Calu3 (cell line): ENCODE results near the gene TYMP. TPM values are rescaled to one million over a fixed set of nuclear protein-coding genes. Genes with fewer than 3 reads are reported as not detected.
A peak's percentile ranks its signal among the peaks of the same experiment; 100 is the strongest.

Experiments used
- BruUV-seq: library from RNA; stranded (reverse); fragments of 400-500 nt; replicated peaks from 2 replicates; lab custom pipeline; 2021; lab: Mats Ljungman, UMichigan
- CTCF ChIA-PET: fragments of 300-600 bp; sonication (Branson Sonifier 250); formaldehyde crosslinking; loops from one replicate; lab custom pipeline; 2022; ENCODE audit warnings: antibody characterized with exemption; lab: Charles Lee
- DNase-seq: peaks from one replicate; pipeline ENCODE4 v3.0.0; 2022
- H3K27ac Mint-ChIP-seq: one replicate; pipeline ENCODE4 v1.8.0; 2022; ENCODE audit warnings: mixed read lengths; ENCODE audit not compliant: unreplicated experiment
- H3K27me3 Mint-ChIP-seq: one replicate; pipeline ENCODE4 v1.8.0; 2022; ENCODE audit warnings: mixed read lengths; ENCODE audit not compliant: unreplicated experiment
- H3K36me3 Mint-ChIP-seq: one replicate; pipeline ENCODE4 v1.8.0; 2022; ENCODE audit warnings: mild to moderate bottlenecking, moderate library complexity, mixed read lengths; ENCODE audit not compliant: insufficient read depth, unreplicated experiment
- H3K4me1 Mint-ChIP-seq: one replicate; pipeline ENCODE4 v1.8.0; 2022; ENCODE audit warnings: mild to moderate bottlenecking, low read depth, mixed read lengths; ENCODE audit not compliant: unreplicated experiment
- H3K4me3 Mint-ChIP-seq: one replicate; pipeline ENCODE4 v1.8.0; 2022; ENCODE audit warnings: mild to moderate bottlenecking, low read depth, moderate library complexity, mixed read lengths; ENCODE audit not compliant: unreplicated experiment
- H3K9me3 Mint-ChIP-seq: one replicate; pipeline ENCODE4 v1.8.0; 2022; ENCODE audit warnings: low read depth, mixed read lengths; ENCODE audit not compliant: unreplicated experiment
- CTCF ChIP-seq: fragments of 200-600 bp; IDR thresholded peaks from one replicate; pipeline ENCODE4 v1.8.0; 2022; ENCODE audit warnings: antibody characterized with exemption; ENCODE audit not compliant: unreplicated experiment
- intact Hi-C: fragments of 100-400 bp; cut with micrococcal nuclease; formaldehyde crosslinking; loops from one replicate; pipeline ENCODE4 v1.10.0; 2022; ENCODE audit not compliant: unreplicated experiment
- total RNA-seq: library from RNA; stranded (reverse); gene quantifications from 2 replicates; pipeline ENCODE4 v1.2.3, GENCODE V29; 2022

TYMP gene
- total RNA-seq, 1 experiment from 2014 or later: 44.1 TPM

- H3K4me1 Mint-ChIP-seq: peaks cover 17% of the 10 kb centered on the region
- CTCF ChIA-PET: interaction anchor here (1.0 kb wide), 1 partner anchor 10 kb away, joined by 5 read pairs; no protein-coding TSS in a partner anchor
- no peak for TF ChIP-seq CTCF
- intact Hi-C loops: no loop called here
- H3K27me3 Mint-ChIP-seq: no peaks in the 10 kb centered on the region
- DNase-seq: no peak
- TSS peak; percentile 35 for BruUV-seq
- peaks cover 52% of the 10 kb centered on the region for H3K36me3 Mint-ChIP-seq
- no peaks in the 10 kb centered on the region for H3K9me3 Mint-ChIP-seq
- H3K4me3 Mint-ChIP-seq: peak overlapping the region; percentile 91
- H3K27ac Mint-ChIP-seq: peak overlapping the region; percentile 91
These were observed 23.0 kb downstream of the TYMP start for GRCh38 chr22:50506611-50507420.

GRCh38 chr22:50505776-50506610 is 23.8 kb downstream of the TYMP start:
- intact Hi-C loops: no loop called here
- Mint-ChIP-seq H3K27me3 (no peaks in the 10 kb centered on the region), H3K36me3 (peaks cover 47% of the 10 kb centered on the region), H3K27ac (no peak overlapping the region), H3K4me1 (peaks cover 17% of the 10 kb centered on the region), H3K4me3 (peak overlapping the region; percentile 91), H3K9me3 (no peaks in the 10 kb centered on the region)
- CTCF ChIA-PET: interaction anchor here (1.0 kb wide), 1 partner anchor 9 kb away, joined by 5 read pairs; no protein-coding TSS in a partner anchor
- no peak for TF ChIP-seq CTCF
- no peak for DNase-seq
- BruUV-seq: no TSS peak

GRCh38 chr22:50505276-50505775 is 24.5 kb downstream of the TYMP start:
- H3K36me3 Mint-ChIP-seq: peaks cover 47% of the 10 kb centered on the region
- DNase-seq: no peak
- no TSS peak for BruUV-seq
- intact Hi-C loops: no loop called here
- no peak overlapping the region for H3K27ac Mint-ChIP-seq
- H3K9me3 Mint-ChIP-seq: no peaks in the 10 kb centered on the region
- TF ChIP-seq CTCF: no peak
- CTCF ChIA-PET: no interaction called here
- H3K4me1 Mint-ChIP-seq: peaks cover 17% of the 10 kb centered on the region
- H3K27me3 Mint-ChIP-seq: no peaks in the 10 kb centered on the region
- no peak overlapping the region for H3K4me3 Mint-ChIP-seq

GRCh38 chr22:50504369-50505211 is 25.2 kb downstream of the TYMP start:
- Mint-ChIP-seq H3K9me3 (no peaks in the 10 kb centered on the region), H3K27me3 (no peaks in the 10 kb centered on the region), H3K4me3 (no peak overlapping the region), H3K4me1 (peaks cover 12% of the 10 kb centered on the region), H3K27ac (no peak overlapping the region), H3K36me3 (peaks cover 41% of the 10 kb centered on the region)
- no peak for TF ChIP-seq CTCF
- intact Hi-C loops: no loop called here
- DNase-seq: no peak
- CTCF ChIA-PET: no interaction called here
- no TSS peak for BruUV-seq
